WTC11 (cell line): ENCODE results near the gene GOLGB1.

Experiments used
- ATF2 ChIP-seq: sonication (generic); formaldehyde crosslinking; IDR thresholded peaks from 2 replicates; pipeline ENCODE4 v1.8.1; 2022; ENCODE audit warnings: low read depth, missing genetic modification reagents, borderline replicate concordance
- ATF6 ChIP-seq: sonication (generic); formaldehyde crosslinking; IDR thresholded peaks from 2 replicates; pipeline ENCODE4 v1.8.1; 2023; ENCODE audit warnings: mild to moderate bottlenecking, missing genetic modification reagents
- ETV6 ChIP-seq: sonication (generic); formaldehyde crosslinking; IDR thresholded peaks from 2 replicates; pipeline ENCODE4 v1.8.1; 2022; ENCODE audit warnings: mild to moderate bottlenecking, missing genetic modification reagents
- GTF2I ChIP-seq: fragments of 250-450 bp; sonication (Bioruptor Pico); conservative IDR thresholded peaks from 2 replicates; pipeline ENCODE4 v1.4.0; 2021; ENCODE audit warnings: mild to moderate bottlenecking
- MAX ChIP-seq: sonication (generic); formaldehyde crosslinking; IDR thresholded peaks from 2 replicates; pipeline ENCODE4 v1.8.0; 2022; ENCODE audit warnings: mild to moderate bottlenecking, missing genetic modification reagents
- TEAD4 ChIP-seq: sonication (generic); formaldehyde crosslinking; IDR thresholded peaks from 2 replicates; pipeline ENCODE4 v1.8.0; 2022; ENCODE audit warnings: mild to moderate bottlenecking, missing genetic modification reagents
- USF2 ChIP-seq: sonication (generic); formaldehyde crosslinking; IDR thresholded peaks from 2 replicates; pipeline ENCODE4 v1.8.1; 2023; ENCODE audit warnings: mild to moderate bottlenecking, missing genetic modification reagents, moderate library complexity
- ZBTB21 ChIP-seq: sonication (generic); formaldehyde crosslinking; IDR thresholded peaks from 2 replicates; pipeline ENCODE4 v1.8.1; 2023; ENCODE audit warnings: mild to moderate bottlenecking, missing genetic modification reagents, borderline replicate concordance
- TF ChIP-seq, protein P1 (sequence below): sonication (generic); formaldehyde crosslinking; IDR thresholded peaks from 2 replicates; pipeline ENCODE4 v1.8.1; 2023; ENCODE audit warnings: mild to moderate bottlenecking, missing genetic modification reagents
- TF ChIP-seq, protein P2 (sequence below): fragments of 200-600 bp; IDR thresholded peaks from 2 replicates; pipeline ENCODE4 v1.8.0; 2022; ENCODE audit warnings: antibody characterized with exemption

- TF ChIP-seq MAX (CRISPR knock-in tag): no peak
- TF ChIP-seq USF2 (CRISPR knock-in tag): no peak
- TF ChIP-seq ATF2 (CRISPR knock-in tag): no peak
- TF ChIP-seq, protein P1, sequence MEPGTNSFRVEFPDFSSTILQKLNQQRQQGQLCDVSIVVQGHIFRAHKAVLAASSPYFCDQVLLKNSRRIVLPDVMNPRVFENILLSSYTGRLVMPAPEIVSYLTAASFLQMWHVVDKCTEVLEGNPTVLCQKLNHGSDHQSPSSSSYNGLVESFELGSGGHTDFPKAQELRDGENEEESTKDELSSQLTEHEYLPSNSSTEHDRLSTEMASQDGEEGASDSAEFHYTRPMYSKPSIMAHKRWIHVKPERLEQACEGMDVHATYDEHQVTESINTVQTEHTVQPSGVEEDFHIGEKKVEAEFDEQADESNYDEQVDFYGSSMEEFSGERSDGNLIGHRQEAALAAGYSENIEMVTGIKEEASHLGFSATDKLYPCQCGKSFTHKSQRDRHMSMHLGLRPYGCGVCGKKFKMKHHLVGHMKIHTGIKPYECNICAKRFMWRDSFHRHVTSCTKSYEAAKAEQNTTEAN (CRISPR knock-in tag): no peak
- no peak for TF ChIP-seq TEAD4 (CRISPR knock-in tag)
- TF ChIP-seq GTF2I: no peak
- TF ChIP-seq, protein P2, sequence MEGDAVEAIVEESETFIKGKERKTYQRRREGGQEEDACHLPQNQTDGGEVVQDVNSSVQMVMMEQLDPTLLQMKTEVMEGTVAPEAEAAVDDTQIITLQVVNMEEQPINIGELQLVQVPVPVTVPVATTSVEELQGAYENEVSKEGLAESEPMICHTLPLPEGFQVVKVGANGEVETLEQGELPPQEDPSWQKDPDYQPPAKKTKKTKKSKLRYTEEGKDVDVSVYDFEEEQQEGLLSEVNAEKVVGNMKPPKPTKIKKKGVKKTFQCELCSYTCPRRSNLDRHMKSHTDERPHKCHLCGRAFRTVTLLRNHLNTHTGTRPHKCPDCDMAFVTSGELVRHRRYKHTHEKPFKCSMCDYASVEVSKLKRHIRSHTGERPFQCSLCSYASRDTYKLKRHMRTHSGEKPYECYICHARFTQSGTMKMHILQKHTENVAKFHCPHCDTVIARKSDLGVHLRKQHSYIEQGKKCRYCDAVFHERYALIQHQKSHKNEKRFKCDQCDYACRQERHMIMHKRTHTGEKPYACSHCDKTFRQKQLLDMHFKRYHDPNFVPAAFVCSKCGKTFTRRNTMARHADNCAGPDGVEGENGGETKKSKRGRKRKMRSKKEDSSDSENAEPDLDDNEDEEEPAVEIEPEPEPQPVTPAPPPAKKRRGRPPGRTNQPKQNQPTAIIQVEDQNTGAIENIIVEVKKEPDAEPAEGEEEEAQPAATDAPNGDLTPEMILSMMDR: no peak
- no peak for TF ChIP-seq ETV6 (CRISPR knock-in tag)
- no peak for TF ChIP-seq ZBTB21 (CRISPR knock-in tag)
- TF ChIP-seq ATF6 (CRISPR knock-in tag): no peak
These were observed 11.9 kb downstream of the GOLGB1 start for GRCh38 chr3:121737644-121738043.
